ENCODE results near the gene PNMA6F.
"Not testable (repeated sequence)": the region's sequence is repeated elsewhere in the genome, so short reads cannot be mapped to it uniquely, and the experiment has no call there.

Gene PNMA6F

GRCh38 chrX:153301746-153302145 lies 19.8 kb downstream of the PNMA6F start:
- DNase-seq: no peak

DNA sequence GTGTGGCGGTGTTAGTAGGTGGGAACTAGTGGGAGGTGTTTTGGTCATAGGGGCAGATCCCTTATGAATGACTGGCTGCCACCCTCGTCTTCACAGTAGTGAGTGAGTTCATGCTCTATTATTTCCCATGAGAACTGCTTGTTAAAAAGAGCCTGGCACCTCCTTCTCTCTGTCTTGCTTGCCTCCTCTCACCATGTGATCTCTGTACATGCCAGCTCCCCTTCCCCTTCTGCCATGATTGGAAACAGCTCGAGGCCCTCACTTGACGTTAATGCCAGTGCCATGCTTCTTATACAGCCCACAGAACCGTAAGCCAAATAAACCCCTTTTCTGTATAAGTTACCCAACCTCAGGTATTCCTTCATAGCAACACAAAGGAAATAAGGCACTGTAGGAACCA lies 21.7 kb downstream of the PNMA6F start:
- DNase-seq: no peak

GRCh38 chrX:153297376-153297775 lies 24.2 kb downstream of the PNMA6F start:
- no peak for DNase-seq

DNA sequence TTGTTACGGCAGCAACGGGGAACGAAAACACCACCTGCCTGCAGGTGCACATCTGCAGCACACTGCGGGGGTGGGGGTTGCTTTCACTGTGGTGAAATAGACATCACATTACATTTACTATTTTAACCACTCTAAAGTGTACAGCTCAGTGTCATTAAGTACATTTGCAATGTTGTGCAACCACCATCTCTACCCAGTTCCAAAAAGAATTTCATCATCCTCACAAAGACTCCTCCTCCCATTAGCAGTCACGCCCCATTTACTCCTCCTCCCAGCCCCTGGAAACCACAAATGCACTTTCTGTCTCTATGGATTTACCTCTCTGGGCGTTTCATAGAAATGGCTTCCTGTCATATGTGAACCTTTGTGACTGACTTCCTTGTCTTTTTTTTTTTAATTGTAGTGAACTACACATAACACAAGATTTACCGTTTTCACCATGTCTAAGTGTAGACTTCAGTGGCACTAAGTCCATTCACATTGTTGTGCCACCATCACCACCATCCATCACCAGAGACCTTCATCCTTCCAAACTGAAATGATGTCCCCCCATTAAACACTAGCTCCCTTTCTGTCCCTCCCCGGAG lies 28.0 kb downstream of the PNMA6F start:
- DNase-seq: not testable (repeated sequence)

DNA sequence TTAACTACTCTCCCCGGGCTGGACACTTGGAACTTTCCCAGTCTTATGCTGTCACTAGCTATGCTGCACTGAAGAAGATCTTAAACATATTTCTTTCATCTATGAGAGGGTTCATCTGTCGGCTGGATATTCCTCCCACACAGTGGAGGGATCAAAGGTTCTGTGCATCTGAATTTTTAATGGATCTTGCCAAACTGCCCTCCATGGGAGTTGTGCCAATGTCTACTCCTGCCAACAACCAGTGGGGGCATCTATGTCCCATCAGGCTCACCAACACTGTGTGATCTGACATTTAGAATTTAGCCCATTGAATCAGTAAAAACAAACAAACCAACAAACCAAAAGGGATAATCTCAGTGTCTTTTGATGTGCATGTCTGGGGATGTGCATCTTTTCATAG lies 32.8 kb downstream of the PNMA6F start:
- DNase-seq: not testable (repeated sequence)

GRCh38 chrX:153285678-153286077 lies 35.9 kb downstream of the PNMA6F start:
- DNase-seq: not testable (repeated sequence)

DNA sequence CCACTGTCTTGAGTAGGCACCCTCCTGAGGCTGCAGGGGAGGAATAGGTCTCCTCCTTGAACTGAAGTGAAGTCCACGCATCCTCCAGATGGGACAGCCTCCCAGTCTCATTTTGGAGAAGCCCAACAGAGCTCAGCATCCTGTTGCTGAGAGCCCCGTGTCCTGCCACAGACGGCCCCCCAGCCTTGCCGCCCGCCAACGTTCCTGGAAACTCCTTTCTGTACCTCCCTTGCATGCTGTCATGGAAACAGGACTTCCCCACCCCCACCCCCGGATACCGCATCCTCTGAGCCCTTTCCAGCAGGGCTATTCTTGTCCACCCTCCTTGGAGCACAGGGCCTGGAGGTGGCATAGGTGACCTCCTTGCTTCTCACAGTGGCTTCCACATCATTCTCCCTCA lies 37.6 kb downstream of the PNMA6F start:
- DNase-seq: not testable (repeated sequence)

DNA sequence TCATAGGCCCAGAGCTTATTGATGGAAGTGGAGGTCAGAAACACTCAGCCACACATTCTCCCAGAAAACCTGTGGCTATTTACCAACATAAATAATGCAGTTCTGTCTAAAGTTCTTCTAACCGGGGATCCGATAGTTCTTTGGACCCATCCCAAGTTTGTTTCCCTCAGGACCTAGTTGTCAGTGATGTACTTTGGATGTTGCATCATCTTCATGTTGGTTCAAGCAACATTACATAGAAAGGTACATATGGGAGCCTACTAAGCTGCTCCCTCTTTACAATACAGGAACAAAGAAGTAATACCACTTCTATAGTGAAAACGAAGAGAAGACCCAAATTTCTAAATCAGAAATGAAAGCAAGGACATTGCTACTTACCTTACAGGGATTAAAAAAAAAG lies 39.8 kb downstream of the PNMA6F start:
- DNase-seq: not testable (repeated sequence)

GRCh38 chrX:153279304-153279703 lies 42.3 kb downstream of the PNMA6F start:
- not testable (repeated sequence) for DNase-seq

GRCh38 chrX:153276049-153276448 lies 45.5 kb downstream of the PNMA6F start:
- not testable (repeated sequence) for DNase-seq

GRCh38 chrX:153275418-153275817 lies 46.1 kb downstream of the PNMA6F start:
- DNase-seq: not testable (repeated sequence)

- DNase-seq: not testable (repeated sequence)
These were observed 49.0 kb downstream of the PNMA6F start for GRCh38 chrX:153272584-153272983.

DNA sequence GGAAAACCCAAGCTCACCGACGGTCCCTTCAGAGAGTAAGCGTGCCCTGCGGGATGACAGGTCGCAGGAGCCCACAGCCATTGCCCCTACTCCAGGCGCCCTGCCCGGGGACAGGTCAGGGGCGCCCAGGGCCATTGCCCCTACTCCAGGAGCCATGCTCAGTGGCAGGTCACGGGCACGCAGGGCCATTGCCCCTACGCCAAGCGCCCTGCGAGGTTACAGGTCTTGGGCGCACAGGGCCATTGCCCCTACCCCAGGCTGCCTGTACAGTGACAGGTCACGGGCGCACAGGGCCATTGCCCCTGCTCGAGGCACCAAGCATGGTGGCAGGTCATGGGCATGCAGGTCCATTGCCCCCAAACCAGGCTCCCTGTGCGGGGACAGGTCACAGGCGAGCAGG lies 49.5 kb downstream of the PNMA6F start:
- not testable (repeated sequence) for DNase-seq

Data from GF-D8 (cell line).